Natural killer cell (primary cell): ENCODE data around the gene MAP4K3. TPM values are rescaled to one million over a fixed set of nuclear protein-coding genes. Genes with fewer than 3 reads are reported as not detected.

Source experiments
- ATAC-seq, 3 donors: fragments of 150-1000 bp in 2 of 3; fragments of 200-7000 bp in 1 of 3; cut with Tn5 transposase; 1 replicate in 1 of 3; 2 replicates in 2 of 3; pipeline ENCODE4 v1.10.0; 2021; ENCODE audit warnings: mild to moderate bottlenecking in 2 of 3, moderate library complexity in 2 of 3
- DNase-seq, 2 donors: peaks; one replicate each; pipeline versions ENCODE4 v3.0.0 to v3.0.0-alpha.2; 2013 to 2021; ENCODE audit warnings: mixed read lengths in 1 of 2
- H3K27ac ChIP-seq: one replicate; pipeline ENCODE4 v1.5.1; 2013; ENCODE audit warnings: mild to moderate bottlenecking, low read length
- H3K27me3 ChIP-seq: one replicate; pipeline ENCODE4 v1.6.1; 2013; ENCODE audit warnings: low read length; ENCODE audit not compliant: control insufficient read depth, insufficient read depth
- H3K36me3 ChIP-seq: one replicate; pipeline ENCODE4 v1.6.1; 2013; ENCODE audit warnings: low read length; ENCODE audit not compliant: control insufficient read depth, insufficient read depth
- H3K4me1 ChIP-seq: one replicate; pipeline ENCODE4 v1.6.1; 2013; ENCODE audit warnings: low read length; ENCODE audit not compliant: control insufficient read depth, insufficient read depth
- H3K4me3 ChIP-seq: one replicate; pipeline ENCODE4 v1.5.1; 2013; ENCODE audit warnings: low read length
- H3K9me3 ChIP-seq: one replicate; pipeline ENCODE4 v1.6.1; 2013; ENCODE audit warnings: low read length; ENCODE audit not compliant: control insufficient read depth, insufficient read depth
- H3K27ac Mint-ChIP-seq, 2 donors: one replicate each; pipeline ENCODE4 v1.8.0; 2022; ENCODE audit warnings: mild to moderate bottlenecking in 2 of 2, mixed read lengths in 2 of 2, moderate library complexity in 1 of 2
- H3K27me3 Mint-ChIP-seq, 2 donors: one replicate each; pipeline ENCODE4 v1.8.0; 2022; ENCODE audit warnings: low read depth in 2 of 2, mixed read lengths in 2 of 2
- H3K36me3 Mint-ChIP-seq: one replicate; pipeline ENCODE4 v1.8.0; 2022; ENCODE audit warnings: mixed read lengths
- H3K4me1 Mint-ChIP-seq, 2 donors: one replicate each; pipeline ENCODE4 v1.8.0; 2022; ENCODE audit warnings: mixed read lengths in 2 of 2
- H3K4me3 Mint-ChIP-seq: one replicate; pipeline ENCODE4 v1.8.0; 2022; ENCODE audit warnings: mild to moderate bottlenecking, moderate library complexity, mixed read lengths
- H3K9me3 Mint-ChIP-seq, 2 donors: one replicate each; pipeline ENCODE4 v1.8.0; 2022; ENCODE audit warnings: mixed read lengths in 2 of 2
- WGBS: methylation state at CpG from one replicate; pipeline ENCODE4 v1.1.7; 2013; ENCODE audit warnings: missing lambda C conversion rate; ENCODE audit not compliant: insufficient coverage; 5-methylcytosine and 5-hydroxymethylcytosine counted together
- intact Hi-C: fragments of 100-400 bp; cut with micrococcal nuclease; formaldehyde crosslinking; loops from one replicate; pipeline ENCODE4 v1.14.2; 2022
- total RNA-seq, 4 donors: library from RNA; stranded (reverse); fragments of 120-200 nt in 1 of 4; gene quantifications; one replicate each; pipeline versions ENCODE4 v1.2.3 to v1.2.4, GENCODE V29; 2013 to 2022
- TF ChIP-seq, protein P1 (sequence below): fragments of 200-600 bp; IDR thresholded peaks from one replicate; pipeline ENCODE4 v1.8.0; 2022; ENCODE audit warnings: antibody characterized with exemption

MAP4K3 gene
- total RNA-seq, 3 donors from 2014 or later (not counting 1 experiment from before 2014, with no cell fraction given): 17.3 to 25.9 (median 20.3) TPM

DNA sequence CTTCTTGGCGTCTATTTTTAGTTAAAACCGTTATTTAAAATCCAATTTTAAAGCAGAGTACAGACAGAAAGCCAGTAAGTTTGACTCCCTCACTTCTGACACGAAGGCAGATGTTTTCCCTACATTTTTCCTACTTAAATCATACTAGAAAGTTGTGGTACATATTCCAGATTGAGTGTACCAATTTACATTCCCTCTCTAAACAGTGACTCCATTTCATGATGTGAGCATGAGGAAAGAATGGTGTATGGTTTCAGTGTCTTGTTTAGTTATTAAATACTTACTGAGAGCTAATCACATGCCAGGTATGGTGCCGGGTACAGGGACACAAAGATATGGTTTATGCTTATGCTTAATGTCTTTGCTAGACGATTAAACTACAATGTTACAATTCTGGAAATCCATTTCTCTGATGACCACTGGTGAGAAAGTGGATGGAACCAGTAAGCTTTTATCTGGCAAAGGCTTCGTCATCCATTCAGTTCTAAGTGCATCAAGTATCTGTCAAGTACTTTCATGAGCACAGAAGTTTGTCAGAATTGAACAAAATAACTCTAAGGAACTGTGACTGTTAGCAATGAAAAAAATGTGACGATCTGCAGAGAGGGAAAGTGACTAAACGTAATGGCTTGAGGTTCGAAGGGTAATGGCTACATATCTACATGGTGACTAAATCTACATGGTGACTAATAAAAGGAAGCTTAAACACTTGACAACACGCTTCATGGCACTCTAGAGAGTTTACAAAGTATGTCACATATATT is 25.7 kb downstream of the MAP4K3 start:
- Histone ChIP-seq H3K27me3 (no peaks in the 10 kb centered on the region), H3K36me3 (no peaks in the 10 kb centered on the region), H3K27ac (no peak overlapping the region), H3K4me1 (no peaks in the 10 kb centered on the region), H3K9me3 (no peaks in the 10 kb centered on the region), H3K4me3 (no peak overlapping the region)
- no peaks in the 10 kb centered on the region for H3K27me3 Mint-ChIP-seq
- WGBS: 91% methylated on average over 10 of the region's 10 CpGs
- no peaks in the 10 kb centered on the region for H3K36me3 Mint-ChIP-seq
- no peak for DNase-seq
- H3K4me3 Mint-ChIP-seq: no peak overlapping the region
- intact Hi-C loops: no loop called here
- peaks cover 43 to 44% of the 10 kb centered on the region in 2 donors for H3K4me1 Mint-ChIP-seq
- H3K9me3 Mint-ChIP-seq: no peaks in the 10 kb centered on the region
- TF ChIP-seq, protein P1, sequence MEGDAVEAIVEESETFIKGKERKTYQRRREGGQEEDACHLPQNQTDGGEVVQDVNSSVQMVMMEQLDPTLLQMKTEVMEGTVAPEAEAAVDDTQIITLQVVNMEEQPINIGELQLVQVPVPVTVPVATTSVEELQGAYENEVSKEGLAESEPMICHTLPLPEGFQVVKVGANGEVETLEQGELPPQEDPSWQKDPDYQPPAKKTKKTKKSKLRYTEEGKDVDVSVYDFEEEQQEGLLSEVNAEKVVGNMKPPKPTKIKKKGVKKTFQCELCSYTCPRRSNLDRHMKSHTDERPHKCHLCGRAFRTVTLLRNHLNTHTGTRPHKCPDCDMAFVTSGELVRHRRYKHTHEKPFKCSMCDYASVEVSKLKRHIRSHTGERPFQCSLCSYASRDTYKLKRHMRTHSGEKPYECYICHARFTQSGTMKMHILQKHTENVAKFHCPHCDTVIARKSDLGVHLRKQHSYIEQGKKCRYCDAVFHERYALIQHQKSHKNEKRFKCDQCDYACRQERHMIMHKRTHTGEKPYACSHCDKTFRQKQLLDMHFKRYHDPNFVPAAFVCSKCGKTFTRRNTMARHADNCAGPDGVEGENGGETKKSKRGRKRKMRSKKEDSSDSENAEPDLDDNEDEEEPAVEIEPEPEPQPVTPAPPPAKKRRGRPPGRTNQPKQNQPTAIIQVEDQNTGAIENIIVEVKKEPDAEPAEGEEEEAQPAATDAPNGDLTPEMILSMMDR: no peak
- no peak overlapping the region for H3K27ac Mint-ChIP-seq
- no peak for ATAC-seq

DNA sequence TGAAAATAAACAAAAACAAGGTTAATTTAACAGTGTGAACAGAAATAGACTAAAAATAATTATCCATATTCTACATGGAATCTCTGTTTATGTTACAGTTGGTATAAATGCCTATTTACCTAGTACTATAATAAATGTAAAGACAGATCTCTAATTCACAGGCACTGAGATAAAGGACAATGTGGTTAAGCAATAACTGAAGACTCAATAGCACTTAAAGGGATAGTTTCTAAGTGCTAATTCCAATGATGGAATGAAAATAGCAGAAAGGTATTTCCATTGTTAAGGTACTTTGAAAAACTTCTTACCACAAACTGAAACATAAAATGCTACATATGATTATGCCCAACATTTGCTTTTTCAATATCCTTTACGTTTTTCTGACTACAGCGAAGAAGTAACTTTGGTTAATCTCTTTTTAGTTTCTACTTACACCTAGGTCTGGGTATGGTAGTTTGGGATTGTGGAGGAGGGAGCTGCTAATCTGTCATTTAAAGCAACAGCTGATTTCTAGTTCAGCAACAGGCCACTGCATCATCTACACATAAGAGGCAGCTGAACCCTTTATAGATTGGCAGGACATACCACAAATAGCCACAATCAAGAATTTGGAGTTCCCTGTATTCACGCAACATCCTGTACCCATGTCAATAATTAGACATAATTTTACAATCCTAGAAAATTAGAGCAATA is 27.2 kb downstream of the MAP4K3 start:
- no peaks in the 10 kb centered on the region for H3K9me3 Mint-ChIP-seq
- H3K27ac ChIP-seq: no peak overlapping the region
- no peak overlapping the region for H3K4me3 ChIP-seq
- no peaks in the 10 kb centered on the region for H3K36me3 ChIP-seq
- no peaks in the 10 kb centered on the region for H3K9me3 ChIP-seq
- no peak overlapping the region for H3K4me3 Mint-ChIP-seq
- H3K4me1 ChIP-seq: no peaks in the 10 kb centered on the region
- no peaks in the 10 kb centered on the region for H3K27me3 ChIP-seq
- ATAC-seq: no peak
- DNase-seq: no peak
- H3K27me3 Mint-ChIP-seq: no peaks in the 10 kb centered on the region
- peaks cover 54 to 55% of the 10 kb centered on the region in 2 donors for H3K4me1 Mint-ChIP-seq
- H3K36me3 Mint-ChIP-seq: no peaks in the 10 kb centered on the region
- H3K27ac Mint-ChIP-seq: no peak overlapping the region
- TF ChIP-seq, protein P1: no peak
- intact Hi-C loops: no loop called here
- 100% methylated on average over 1 of the region's 3 CpGs for WGBS

DNA sequence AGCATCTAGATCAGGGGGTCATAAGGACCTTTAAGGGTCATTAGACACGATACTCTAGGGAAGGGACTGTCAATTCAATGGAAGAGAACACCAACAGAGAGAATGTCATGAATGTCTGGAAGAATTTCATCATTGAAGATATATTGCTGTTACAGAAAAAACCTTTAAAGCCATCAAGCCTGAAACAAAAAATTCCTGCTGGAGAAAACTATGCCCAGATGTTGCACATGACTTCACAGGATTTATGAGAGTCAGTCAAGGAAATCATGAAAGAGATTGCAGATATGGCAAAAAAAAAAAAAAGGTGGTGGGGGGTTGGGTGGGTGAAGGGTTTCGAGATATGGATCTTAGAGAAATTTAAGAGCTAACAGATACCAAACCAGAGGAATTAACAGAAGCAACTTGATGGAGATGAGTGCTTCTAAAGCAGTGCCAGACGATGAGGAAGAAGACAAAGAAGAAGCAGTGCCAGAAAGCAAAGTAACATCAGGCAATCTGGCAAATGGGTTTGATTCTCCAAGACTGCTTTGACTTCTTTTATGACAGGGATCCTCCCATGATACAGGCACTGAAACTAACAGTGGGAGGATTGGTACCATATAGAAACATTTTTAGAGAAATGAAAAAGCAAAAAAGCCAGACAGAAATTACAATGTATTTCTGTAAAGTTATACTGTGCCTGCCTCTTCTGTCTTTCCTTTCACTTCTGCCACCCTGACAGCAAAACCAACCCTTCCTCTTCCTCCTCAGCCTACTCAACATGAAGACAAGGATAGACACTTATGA is 28.5 kb downstream of the MAP4K3 start:
- TF ChIP-seq, protein P1: no peak
- no peak overlapping the region for H3K27ac ChIP-seq

More for the DNA sequence above, 28.5 kb downstream of the MAP4K3 start:
- H3K9me3 ChIP-seq: no peaks in the 10 kb centered on the region
- Mint-ChIP-seq H3K27ac (peak overlapping the region in 1 of 2 donors; percentile 13), H3K27me3 (no peaks in the 10 kb centered on the region), H3K4me3 (no peak overlapping the region), H3K4me1 (peaks cover 54 to 56% of the 10 kb centered on the region in 2 donors), H3K36me3 (no peaks in the 10 kb centered on the region), H3K9me3 (no peaks in the 10 kb centered on the region)
- 70% methylated on average over 3 of the region's 3 CpGs for WGBS
- no peaks in the 10 kb centered on the region for H3K27me3 ChIP-seq
- DNase-seq (no peak), ATAC-seq (peak in 1 of 3 donors; percentile 39)
- intact Hi-C loops: no loop called here
- H3K36me3 ChIP-seq: no peaks in the 10 kb centered on the region
- H3K4me3 ChIP-seq: no peak overlapping the region
- H3K4me1 ChIP-seq: no peaks in the 10 kb centered on the region
